Measurements from ENCODE around the gene SPATA32.
"Not testable (repeated sequence)": the region's sequence is repeated elsewhere in the genome, so short reads cannot be mapped to it uniquely, and the experiment has no call there.

SPATA32 gene

DNA sequence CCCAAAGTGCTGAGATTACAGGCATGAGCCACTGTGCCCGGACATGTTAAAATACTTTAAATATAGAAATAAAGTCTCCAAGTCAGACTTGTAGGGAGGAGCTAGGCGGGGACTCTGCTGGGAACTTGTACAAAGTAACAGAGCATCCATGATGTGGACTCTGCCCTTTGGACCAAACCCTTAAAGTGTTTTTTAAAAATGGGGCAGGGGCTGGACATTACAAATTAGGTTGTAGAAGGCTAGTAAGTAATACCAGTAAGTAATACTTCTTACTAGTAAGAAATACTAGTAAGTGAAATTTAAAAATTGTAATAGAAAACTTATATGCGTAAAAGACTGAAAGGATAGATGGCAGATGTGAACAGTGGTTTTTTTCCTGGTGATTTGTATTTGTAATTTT, 9.7 kb upstream of the SPATA32 start:
- DNase-seq (ENCODE audit: low spot score), result no peak

DNA sequence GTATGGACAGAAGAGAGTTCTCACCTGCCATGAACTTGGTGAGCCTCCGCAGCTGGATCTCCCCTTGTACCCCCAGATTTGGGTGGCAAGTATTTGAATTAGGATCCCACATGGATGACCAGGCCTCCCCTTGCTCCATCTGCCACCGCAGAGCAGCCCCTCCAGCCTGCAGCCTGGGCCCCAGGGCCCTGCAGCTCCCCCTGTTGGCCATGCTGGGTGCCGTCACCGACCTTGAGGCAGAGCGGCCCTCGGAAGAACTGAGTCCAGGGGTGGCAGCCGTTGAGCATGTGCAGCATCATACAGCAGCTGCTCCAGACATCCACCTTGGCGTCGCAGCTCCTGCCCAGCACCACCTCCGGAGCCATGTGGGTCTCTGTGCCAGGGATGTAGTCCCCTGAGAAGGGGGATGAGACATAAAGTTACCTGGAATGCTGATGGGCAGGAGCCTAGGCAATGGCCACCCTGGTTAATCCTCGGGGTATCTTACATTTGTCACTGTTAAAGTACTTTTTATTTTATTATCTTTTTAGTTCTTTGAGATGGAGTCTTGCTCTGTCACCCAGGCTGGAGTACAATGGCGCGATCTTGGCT, 9.0 kb upstream of the SPATA32 start:
- DNase-seq (ENCODE audit: low spot score), result peak; percentile 86

DNA sequence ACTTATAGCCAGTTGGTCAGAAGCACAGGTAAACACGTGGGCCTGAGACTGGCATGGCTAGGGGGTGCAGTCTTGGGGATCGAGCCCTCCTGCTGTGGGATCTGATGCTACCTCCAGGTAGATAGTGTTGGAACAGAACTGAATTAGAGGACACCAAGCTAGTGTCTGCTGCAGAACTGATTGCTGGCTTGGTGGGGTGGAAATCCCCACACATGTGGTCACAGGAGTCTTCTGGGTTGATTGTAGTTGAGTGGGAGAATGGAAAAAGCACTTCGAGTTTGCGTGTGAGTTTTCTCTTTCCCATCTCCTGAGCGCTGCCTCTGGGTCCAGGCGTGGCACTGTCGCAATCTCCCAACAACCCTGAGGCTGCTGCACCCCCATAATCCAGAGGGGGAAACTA, 8.0 kb upstream of the SPATA32 start:
- DNase-seq (ENCODE audit: low spot score), result no peak

DNA sequence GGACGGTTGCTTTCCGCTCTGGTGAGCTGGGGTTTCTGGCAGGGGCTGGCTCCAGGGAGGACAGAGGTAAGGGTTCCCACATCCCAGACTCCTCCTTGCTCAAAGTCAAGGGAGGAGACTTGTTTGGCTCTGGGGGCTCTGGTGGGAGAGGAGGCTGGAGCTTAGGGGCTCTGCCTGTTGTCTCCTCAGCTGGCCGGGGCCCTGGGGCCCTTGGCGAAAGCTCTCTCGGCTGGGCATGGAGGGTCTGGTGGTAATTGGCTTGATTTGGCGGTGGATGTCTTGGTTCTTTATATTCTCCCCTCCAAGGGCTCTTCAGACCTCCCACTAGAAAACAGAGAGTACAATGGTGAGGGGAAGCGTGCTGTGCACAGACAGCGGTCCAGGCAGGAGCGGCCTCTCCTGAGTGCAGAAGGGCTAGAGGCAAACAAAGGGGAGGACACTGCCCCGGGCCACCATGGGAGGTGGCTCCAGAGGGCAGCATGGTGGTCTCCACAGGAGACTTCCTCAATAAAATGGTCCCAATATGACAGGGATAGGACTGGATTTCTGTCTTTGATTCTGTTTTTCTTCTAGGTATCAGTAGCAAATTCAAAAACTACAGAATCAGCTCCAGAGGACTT, 5.7 kb upstream of the SPATA32 start:
- no peak for DNase-seq (ENCODE audit: low spot score)

DNA sequence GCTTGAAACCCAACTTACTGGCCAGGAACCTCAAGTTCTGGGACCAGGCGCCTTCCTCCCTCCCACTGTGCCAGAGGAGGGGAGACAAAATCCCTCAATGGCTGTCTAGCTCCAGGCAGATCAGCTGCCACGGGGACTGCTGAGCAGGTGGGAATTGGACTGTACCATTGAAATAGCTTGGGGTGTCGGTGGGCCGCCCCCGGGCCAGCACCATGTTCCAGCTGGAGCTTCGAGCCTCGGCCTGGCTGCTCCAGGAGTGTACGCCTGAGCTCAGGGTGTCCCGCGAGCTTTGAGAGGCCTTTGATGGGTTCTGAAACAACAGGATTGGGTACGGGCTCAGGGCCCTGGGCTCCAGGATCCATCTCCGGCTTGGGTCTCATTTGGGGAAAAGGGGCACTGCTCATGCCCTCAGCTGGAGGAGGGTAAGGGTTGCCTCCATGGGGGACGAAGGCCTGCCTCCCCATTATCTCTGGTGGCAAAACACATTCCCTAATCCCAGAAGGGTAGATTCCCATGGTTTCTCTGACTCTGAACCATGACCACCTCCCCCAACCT, 4.6 kb upstream of the SPATA32 start:
- DNase-seq (ENCODE audit: low spot score), result no peak

DNA sequence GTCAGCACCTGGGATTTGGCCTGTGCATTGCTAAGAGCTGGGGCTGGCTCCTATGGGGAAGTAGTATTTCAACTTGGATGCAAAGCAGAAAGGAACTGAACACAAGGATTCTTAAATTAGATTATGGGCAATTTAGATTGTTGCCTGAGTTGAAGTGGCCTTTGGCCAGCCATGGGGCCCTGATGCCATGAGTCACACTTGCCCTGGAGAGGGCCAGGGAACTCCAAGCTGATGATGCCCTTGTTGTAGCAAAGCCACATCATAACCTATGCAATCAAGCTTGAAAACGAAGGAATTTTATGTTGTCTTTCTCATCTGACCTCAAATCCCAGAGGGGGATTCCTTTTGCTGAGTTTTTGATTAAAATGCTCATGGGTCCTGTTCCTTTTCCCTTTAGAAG, 3.9 kb upstream of the SPATA32 start:
- no peak for DNase-seq (ENCODE audit: low spot score)

DNA sequence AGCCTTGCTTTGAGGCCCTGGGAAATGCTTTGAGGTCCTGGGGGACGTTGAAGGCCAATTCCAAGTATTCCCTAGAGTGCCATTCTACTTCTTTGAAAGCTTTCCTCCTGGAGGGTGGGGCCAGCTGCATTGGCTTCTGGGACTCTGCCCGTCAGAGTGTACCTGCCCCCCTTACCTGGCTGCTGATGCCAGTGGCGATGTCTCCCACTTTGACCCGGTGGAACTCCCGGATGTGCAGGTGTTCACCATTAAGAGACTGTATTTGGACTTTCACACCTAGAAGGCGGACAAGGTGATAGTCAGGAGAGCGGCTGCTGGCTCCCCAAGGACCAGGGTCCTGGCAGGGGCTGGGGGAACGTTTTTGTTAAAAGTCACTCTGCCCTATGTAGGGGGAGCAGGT, 3.1 kb upstream of the SPATA32 start:
- no peak for DNase-seq (ENCODE audit: low spot score)

DNA sequence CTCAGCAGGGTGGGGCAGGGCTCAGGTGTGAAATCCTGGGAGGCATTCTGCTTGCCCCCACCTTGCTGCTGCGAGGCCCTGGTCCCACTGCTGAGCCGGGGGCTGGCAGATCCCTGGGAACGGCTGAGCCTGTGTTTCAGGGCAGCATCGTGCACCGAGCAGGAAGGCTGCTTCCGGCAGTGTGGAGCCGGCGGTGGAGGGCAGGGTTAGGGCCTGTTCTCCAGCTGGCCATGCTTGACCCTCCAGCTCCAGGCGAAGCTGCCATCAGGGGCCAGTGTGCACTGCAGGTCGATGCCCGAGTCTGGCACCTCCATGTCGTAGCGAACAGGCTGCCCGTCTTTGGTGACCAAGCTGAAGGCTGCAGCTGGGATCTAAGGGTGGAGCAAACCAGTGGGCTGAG, 2.5 kb upstream of the SPATA32 start:
- DNase-seq (ENCODE audit: low spot score), result no peak

DNA sequence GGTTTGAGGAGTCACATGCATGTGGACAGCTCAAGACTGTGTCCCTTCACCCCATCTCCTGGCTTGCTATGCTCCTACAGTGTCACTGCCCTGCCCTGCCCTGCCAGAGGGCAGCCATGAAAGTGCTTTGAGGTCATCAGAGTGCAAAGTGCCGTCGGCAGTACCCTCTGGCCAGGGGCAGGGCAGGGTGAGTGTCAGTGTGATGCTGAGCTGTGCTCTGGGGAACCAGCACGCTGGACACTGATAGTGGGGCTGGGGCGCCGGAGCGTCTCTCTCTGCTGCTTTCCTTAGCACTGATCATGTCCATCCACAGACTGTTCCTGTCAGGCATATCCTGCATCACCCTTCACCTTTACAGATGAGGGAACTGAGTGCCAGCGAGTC, 1.6 kb upstream of the SPATA32 start:
- no peak for DNase-seq (ENCODE audit: low spot score)

DNA sequence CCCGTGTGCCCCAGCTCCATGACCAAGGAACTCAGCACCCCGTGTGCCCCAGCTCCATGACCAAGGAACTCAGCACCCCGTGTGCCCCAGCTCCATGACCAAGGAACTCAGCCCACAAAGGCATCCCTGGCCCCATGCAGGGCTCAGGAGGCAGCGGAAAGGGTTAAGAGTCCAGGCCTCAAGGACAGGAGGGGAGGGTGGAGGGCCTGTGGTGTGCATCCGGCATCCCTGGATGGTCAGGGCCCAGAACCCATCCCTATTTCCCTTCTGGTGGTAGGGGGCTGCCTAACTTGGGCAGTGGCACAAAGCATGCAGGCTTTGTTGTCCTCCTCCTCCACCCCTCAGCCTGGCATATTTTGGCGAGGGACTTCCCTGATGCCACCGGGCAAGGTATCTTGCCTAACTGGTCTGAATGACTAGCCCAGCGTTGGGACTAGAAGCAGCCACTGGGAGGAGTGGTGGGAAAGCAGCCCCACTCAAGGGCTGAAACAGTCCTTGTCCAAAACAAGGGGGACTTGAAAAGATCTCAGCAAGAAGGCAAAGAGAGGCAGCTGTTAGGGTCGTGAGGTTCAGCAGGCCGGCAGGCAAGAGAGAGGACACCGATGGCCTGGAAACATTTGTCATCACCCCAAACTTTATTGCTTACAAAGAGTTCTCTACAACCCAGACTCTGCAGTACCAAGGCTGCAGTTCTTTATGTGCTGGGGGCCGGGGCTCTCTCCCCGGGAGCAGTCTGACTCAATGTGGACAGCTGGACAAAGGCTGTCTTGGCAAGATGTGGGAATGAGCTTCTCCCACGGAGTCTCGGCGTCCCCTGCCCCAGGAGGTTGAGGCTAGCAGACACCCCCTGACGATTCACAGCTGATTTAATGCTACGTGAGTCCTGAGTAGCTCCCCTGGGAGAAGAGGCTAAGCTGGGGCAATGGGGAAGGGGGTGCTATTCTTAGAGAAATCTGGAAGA, 902 bp upstream of the SPATA32 start:
- DNase-seq (ENCODE audit: low spot score), result no peak

DNA sequence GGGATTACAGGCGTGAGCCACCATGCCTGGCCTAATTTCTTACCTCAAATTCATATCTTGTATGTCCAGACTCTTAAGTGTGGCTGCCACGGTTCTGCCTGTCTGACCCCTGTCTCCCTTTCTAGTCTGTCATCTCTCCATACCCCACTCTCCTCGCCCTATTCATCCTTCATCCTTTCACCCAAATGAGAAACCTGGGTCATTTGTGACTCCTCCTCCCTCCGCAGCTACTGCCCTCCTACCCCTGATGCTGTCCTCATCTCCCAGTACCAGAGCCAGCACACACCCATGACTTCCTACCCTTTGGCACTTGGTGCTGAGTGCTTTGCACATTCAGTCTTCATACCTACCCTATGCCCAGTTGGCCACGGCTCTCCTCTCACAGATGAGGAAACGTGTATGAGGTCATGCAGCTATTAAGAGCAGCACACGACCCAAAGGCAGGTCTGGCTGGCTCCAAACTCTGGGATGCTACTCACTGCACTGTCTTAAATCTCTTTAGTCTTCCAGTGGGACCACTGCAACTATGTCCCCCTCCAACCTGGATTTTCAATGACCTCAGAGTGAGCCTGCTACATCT, 1.6 kb downstream of the SPATA32 start:
- DNase-seq (ENCODE audit: low spot score), result no peak

DNA sequence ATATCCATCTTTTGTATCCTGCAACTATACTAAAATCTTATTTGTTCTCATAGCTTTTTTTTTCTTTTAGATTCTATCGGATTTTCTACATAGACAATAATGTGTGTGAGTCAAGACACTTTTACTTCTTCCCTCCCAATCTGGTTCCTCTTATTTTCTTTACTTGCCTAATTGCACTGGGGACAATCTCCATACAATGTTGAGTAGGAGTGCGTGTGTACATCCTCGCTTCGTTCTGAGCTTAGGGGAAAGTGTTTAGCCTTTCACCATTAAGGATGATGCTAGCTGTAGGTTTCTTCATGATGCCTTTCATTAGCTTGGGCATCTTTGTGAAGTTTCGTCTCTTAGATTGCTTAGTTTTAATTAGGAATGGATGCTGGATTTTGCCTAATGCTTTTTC, 2.9 kb downstream of the SPATA32 start:
- DNase-seq (ENCODE audit: low spot score), result no peak

DNA sequence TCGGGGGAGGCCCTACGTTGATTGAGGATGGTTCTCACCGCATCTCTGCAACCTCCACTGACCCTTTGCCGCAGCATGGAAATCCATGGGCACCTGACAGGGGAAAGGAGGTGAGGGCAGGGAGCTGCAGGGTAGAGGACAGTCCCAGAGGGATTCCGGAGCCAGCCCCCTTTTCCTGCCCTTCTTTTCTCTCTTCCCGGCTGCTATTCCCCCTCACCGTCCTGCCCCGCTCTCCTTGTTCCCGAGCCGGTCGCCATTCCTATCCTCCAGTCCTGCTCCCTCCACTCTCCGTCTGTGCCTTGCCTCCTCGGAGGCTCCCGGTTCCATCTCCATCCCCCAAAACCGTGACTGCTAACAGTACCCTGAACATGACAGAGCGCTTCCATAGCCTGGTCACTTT, 4.8 kb downstream of the SPATA32 start:
- DNase-seq (ENCODE audit: low spot score), result no peak

DNA sequence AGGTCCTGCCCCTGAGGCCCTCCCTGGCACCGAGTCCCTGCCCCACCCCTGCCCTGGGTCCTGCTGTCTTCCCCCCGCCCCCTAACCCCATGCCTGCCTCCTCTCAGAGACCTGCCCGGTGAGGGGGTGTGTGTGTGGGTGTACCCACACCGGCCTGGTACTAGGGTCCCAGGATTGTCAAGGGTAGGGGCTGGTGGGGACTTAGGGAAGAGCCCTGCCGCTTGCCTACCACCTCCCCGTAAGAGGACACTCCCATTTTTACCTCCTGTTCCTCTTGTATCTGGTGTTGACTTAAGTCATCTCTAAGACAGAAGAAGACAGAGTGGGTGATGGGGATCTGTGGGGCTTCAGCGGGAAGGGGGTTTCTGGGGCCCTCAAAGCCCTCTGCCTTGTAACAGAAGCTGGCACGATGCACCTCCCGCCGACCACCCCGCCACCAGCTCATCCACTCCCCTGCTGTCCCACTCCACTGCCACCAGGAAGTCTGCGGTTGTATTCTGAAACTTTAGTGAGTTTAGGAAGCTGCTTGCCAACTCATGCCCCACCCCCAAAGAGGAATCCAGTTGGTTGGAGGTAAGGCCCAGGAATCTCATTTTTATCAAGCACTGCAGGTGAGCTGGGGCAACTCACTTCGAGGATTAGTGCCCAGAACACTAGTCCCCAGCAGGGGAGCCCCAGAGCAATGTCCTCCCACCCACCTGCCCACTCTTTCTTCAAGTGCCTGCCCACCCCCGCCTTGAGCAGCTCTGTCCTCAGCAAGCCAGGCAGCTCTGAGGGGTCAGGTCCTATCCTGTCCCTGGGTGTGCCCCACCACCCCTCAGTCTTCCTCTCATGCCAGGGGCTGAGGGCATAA, 5.6 kb downstream of the SPATA32 start:
- no peak for DNase-seq (ENCODE audit: low spot score)

DNA sequence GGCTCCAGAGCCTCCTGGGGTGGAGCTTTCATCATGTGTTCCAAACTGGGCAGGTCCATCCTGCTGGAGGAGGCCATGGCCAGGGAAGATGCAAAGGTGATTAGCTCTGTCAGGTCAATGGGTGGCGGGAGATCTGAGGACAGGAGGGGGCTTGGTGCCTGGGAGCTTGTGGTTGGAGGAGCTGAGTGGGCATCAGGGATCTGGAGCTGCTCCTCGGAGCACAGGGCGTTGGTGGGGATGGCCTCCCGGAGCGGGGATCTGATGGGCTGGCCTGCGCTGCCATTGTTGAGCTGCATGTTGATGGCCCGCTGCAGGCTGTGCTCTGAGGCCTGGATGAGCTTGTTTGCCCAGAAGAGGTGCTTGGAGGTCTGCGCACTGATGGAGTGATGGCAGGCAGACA, 6.5 kb downstream of the SPATA32 start:
- no peak for DNase-seq (ENCODE audit: low spot score)

DNA sequence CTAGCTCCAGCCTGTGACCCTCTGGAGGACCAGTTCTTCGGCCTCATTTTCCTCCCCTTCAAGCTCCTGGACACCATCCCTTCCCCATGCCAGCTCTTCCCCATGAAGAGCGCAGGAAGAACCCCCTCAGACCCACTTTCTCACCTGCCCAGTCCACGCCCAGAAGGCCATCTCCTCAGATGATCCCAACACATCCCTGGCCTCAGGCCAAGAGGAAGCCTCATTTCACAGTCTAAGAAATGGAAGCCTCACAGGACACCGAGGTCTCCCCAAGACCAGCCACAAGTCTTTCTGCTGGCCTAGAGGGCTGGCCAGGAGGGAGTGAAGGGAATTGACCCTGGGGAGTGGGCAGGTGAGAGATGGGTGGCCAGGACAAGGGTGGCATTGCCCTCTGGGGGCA, 8.0 kb downstream of the SPATA32 start:
- no peak for DNase-seq (ENCODE audit: low spot score)

DNA sequence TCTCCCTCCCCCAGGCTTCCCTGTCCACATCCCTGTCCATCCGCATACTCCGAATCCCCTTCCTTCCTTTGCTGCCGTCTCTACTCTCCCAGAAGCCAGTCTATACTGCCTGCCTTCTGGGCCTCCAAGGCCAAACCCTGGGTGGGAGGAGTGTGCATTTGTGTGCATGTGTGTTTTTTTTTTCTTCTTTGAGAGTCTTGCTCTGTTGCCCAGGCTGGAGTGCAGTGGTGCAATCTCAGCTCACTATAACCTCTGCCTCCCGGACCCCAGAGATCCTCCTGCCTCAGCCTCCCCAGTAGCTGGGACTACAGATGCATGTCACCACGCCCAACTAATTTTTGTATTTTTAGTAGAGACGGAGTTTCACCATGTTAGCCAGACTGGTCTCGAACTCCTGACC, 8.7 kb downstream of the SPATA32 start:
- not testable (repeated sequence) for DNase-seq (ENCODE audit: low spot score)

DNA sequence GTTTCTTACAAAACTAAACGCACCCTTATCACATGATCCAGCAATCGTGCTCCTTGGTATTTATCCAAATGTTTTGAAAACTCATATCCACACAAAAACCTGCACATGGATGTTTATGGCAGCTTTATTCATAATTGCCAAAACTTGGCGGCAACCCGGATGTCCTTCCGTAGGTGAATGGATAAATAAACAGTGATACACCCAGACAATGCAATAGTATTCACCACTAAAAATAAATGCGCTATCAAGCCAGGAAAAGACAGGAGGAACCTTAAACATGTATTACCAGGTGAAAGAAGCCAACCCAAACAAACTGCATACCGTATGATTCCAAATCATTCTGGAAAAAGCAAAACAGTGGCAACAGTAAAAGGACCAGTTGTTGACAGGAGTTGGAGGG, 10.0 kb downstream of the SPATA32 start:
- no peak for DNase-seq (ENCODE audit: low spot score)

DNA sequence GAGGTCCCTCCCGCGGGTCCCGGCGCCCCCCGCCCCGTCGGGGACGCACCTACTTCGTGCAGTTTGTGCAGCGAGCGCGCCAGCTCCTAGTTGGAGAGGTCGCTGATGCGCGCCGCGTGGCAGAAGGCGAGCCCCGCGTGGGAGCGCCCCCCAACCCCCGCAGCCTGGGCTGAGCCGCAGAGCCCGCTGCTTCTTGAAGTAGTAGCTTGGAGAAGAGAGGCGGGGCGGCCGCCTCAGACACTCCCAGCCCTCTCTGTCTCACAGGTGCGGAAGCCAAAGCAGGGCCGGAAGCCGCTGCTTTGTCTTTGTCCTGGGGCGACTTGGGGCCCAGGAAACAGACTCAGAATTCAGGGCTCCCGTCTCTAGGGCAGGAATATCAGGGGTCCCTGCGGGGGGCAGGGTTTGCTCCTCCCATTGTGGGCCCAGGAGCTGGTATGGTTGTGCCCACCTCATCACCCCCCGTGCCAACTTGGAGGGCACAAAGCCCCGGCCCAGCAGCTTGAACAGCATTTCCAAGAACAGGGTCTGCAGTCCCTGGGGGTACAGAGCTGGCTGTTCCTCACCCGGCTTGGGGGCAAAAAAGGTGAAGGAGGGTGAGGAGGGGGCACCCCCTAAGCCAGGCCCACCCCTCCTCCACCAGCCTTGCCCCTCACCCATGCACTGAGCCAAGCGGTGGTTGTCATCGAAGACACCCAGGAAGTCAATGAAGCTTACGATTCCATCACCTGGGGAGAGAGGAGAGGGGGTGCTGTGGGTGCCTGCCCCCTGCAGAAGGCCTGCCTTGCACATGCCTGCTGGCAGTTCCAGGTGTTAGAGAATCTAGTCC, 13.5 kb downstream of the SPATA32 start:
- peak; percentile 87 for DNase-seq (ENCODE audit: low spot score)

DNA sequence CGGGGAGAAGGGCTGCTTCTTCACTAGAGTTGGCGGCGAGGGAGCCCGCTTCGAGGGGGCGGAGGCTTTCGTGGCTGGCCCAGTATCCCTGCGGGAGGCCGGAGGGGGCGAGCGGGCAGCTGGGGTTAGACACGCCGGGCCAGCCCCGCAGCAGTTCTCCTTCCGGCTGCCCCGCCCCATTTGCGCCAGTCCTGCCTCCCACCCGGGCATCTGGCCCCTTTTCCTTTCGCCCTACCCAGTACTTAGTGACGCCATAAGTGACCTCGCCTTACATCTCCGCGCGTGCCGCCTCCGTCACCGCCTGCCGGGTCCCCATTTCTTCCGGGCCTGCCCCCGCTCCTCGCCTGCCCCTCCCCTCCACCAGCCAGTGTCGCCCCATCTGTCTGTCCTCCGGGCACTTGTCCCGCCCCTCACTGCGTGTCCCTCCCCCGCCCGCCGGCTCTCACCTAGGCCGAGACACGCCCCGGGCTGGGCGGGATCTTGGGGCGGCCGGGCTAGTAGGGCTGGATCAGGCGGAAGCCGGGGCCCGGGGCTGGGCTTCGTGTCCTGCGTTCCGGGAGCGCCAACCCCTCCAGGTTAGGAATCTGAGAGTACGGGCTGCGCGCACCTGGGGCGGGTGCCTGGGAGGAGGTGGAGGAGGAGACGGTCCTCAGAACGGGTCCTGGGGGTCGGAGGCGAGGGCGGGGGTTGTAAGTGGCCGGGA, 14.3 kb downstream of the SPATA32 start:
- peak; percentile 100 for DNase-seq (ENCODE audit: low spot score)
